Suprapubic skin (tissue), 4 donors: ENCODE results near the gene FXYD4. TPM values are rescaled to one million over a fixed set of nuclear protein-coding genes. Genes with fewer than 3 reads are reported as not detected.
A peak's percentile ranks its signal among the peaks of the same experiment; 100 is the strongest.

Source experiments
- DNase-seq, 2 donors: peaks; one replicate each; pipeline ENCODE4 v3.0.0-alpha.2; 2019; ENCODE audit warnings: low spot score in 2 of 2
- H3K27ac ChIP-seq: fragments of 200-600 bp; sonication (generic); one replicate; pipeline ENCODE4 v1.5.1; 2019
- H3K27me3 ChIP-seq: fragments of 200-600 bp; sonication (generic); one replicate; pipeline ENCODE4 v1.5.1; 2019
- H3K36me3 ChIP-seq: fragments of 200-600 bp; sonication (generic); one replicate; pipeline ENCODE4 v1.5.1; 2019
- H3K4me1 ChIP-seq: fragments of 200-600 bp; sonication (generic); one replicate; pipeline ENCODE4 v1.5.1; 2019
- H3K4me3 ChIP-seq: fragments of 200-600 bp; sonication (generic); one replicate; pipeline ENCODE4 v1.5.1; 2019; ENCODE audit warnings: mild to moderate bottlenecking
- H3K9me3 ChIP-seq: fragments of 200-600 bp; sonication (generic); one replicate; pipeline ENCODE4 v1.5.1; 2019
- EP300 ChIP-seq: sonication (generic); formaldehyde crosslinking; IDR thresholded peaks from one replicate; pipeline ENCODE4 v1.6.1; 2017; ENCODE audit warnings: antibody characterized with exemption
- POLR2A ChIP-seq, 2 donors: fragments of 450-650 bp; IDR thresholded peaks; one replicate each; pipeline ENCODE4 v1.6.1; 2017; ENCODE audit warnings: antibody characterized with exemption in 2 of 2, mild to moderate bottlenecking in 2 of 2, moderate library complexity in 2 of 2
- POLR2AphosphoS5 ChIP-seq, 3 donors: sonication (generic); formaldehyde crosslinking; IDR thresholded peaks; one replicate each; pipeline ENCODE4 v1.6.1; 2017; ENCODE audit warnings: antibody characterized with exemption in 3 of 3
- WGBS: methylation state at CpG from one replicate; pipeline ENCODE4 v1.1.5; 2018; 5-methylcytosine and 5-hydroxymethylcytosine counted together
- total RNA-seq, 4 donors: library from RNA; depleted of rRNA; stranded (reverse); fragments of >200 nt; gene quantifications; one replicate each; pipeline ENCODE4 v1.1.0, GENCODE V29; 2016
- TF ChIP-seq, protein P1 (sequence below), 2 donors: fragments of 200-600 bp in 1 of 2; fragments of 450-650 bp in 1 of 2; sonication (generic) in 1 of 2; IDR thresholded peaks; one replicate each; pipeline ENCODE4 v1.5.1; 2016 to 2019; ENCODE audit warnings: antibody characterized with exemption in 2 of 2, mild to moderate bottlenecking in 1 of 2, moderate library complexity in 1 of 2

Gene FXYD4, protein sequence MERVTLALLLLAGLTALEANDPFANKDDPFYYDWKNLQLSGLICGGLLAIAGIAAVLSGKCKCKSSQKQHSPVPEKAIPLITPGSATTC
- not detected for total RNA-seq

DNA sequence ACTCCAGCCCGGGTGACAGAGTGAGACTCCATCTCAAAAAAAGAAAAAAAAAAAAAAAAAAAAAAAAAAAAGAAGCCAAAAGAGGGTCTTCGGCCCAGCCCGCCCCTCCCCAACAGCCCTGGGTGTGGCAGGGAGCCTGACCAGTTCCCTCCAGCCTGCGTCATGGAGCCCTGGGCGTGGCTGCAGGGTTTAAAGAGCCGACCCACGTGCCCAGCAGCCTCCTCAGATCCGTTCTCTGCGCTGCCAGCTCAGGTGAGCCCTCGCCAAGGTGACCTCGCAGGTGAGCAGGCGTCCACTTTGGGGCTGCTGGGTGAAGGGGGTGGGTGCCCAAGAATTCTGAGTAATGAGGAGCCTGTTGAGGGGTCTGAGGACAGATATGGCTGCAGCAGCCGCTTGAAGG lies at the start of gene FXYD4:
Gene FXYD4, plus strand, starts transcription at position 219 of the 400 bp plus-strand sequence. CDS start 2,111 bp downstream, outside the sequence.
- WGBS, result 66% methylated on average over 13 of the region's 13 CpGs
- no peak within 1 kb of the TSS for H3K27ac ChIP-seq
- TF ChIP-seq POLR2A (IDR thresholded peaks at IDR 0.05) (no peak), POLR2AphosphoS5 (IDR thresholded peaks at IDR 0.05) (no peak), EP300 (no peak)
- TF ChIP-seq, protein P1, sequence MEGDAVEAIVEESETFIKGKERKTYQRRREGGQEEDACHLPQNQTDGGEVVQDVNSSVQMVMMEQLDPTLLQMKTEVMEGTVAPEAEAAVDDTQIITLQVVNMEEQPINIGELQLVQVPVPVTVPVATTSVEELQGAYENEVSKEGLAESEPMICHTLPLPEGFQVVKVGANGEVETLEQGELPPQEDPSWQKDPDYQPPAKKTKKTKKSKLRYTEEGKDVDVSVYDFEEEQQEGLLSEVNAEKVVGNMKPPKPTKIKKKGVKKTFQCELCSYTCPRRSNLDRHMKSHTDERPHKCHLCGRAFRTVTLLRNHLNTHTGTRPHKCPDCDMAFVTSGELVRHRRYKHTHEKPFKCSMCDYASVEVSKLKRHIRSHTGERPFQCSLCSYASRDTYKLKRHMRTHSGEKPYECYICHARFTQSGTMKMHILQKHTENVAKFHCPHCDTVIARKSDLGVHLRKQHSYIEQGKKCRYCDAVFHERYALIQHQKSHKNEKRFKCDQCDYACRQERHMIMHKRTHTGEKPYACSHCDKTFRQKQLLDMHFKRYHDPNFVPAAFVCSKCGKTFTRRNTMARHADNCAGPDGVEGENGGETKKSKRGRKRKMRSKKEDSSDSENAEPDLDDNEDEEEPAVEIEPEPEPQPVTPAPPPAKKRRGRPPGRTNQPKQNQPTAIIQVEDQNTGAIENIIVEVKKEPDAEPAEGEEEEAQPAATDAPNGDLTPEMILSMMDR (IDR thresholded peaks at IDR 0.05), result no peak
- H3K4me3 ChIP-seq, result no peak within 1 kb of the TSS
- no peaks in the 10 kb centered on the region for H3K4me1 ChIP-seq
- no peak for DNase-seq
- no peaks in the 10 kb centered on the region for H3K9me3 ChIP-seq
- H3K36me3 ChIP-seq, result no peaks in the 10 kb centered on the region
- no peaks in the 10 kb centered on the region for H3K27me3 ChIP-seq

DNA sequence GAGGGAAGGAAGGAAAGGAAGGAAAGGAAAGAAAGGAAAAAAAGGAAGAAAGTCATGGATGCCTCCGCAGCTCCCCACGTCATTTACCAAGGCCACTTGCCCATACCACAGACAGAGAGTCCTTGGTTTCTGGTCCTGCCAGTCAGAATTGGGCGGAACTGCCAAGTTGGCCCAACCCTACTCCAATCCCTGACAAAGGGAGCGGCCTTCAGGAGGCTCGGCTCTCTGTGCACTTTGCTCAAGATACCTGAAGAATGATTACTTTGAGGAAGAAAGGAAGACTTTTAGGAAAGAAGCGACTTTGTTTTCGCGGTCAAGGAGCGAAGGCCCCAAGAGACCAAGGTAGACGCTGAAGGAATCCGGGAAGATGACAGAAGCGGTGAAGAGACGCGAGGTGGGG lies 49.1 kb upstream of the FXYD4 start:
- no peak for DNase-seq
- TF ChIP-seq POLR2A (IDR thresholded peaks at IDR 0.05) (no peak), POLR2AphosphoS5 (IDR thresholded peaks at IDR 0.05) (no peak), EP300 (no peak)
- TF ChIP-seq, protein P1 (IDR thresholded peaks at IDR 0.05), result no peak
- Histone ChIP-seq H3K4me3 (peak overlapping the region; percentile 21), H3K9me3 (no peaks in the 10 kb centered on the region), H3K27ac (no peak overlapping the region), H3K27me3 (peaks cover 15% of the 10 kb centered on the region), H3K4me1 (peaks cover 6% of the 10 kb centered on the region), H3K36me3 (no peaks in the 10 kb centered on the region)
- 43% methylated on average over 14 of the region's 14 CpGs for WGBS

DNA sequence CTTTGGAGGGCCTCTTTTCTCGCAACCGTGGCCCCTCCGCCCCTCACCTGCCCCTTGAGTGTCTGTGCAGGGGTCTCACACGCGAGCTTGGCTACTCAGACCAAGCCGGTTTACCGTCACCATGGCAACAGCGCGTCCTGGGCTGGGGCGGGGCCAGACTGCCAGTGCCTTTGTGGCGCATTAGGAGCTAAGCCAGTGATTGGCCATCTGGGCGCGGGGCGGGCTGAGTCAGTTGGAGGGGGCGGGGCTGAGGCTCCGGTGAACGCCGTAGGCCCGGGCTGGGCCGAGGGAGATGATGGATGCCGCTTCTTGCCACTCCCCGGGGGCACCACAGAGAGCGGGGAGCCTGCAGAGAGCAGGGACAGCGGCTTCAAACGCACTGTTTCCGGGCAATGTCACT lies 48.7 kb upstream of the FXYD4 start:
- H3K27ac ChIP-seq, result no peak overlapping the region
- WGBS, result 2% methylated on average over 11 of the region's 26 CpGs
- peak overlapping the region; percentile 21 for H3K4me3 ChIP-seq
- TF ChIP-seq, protein P1 (IDR thresholded peaks at IDR 0.05), result no peak
- TF ChIP-seq POLR2AphosphoS5 (IDR thresholded peaks at IDR 0.05) (no peak), EP300 (no peak), POLR2A (IDR thresholded peaks at IDR 0.05) (no peak)
- peak; percentile 83 to 85 for DNase-seq
- no peaks in the 10 kb centered on the region for H3K36me3 ChIP-seq
- H3K9me3 ChIP-seq, result no peaks in the 10 kb centered on the region
- H3K4me1 ChIP-seq, result peaks cover 6% of the 10 kb centered on the region
- H3K27me3 ChIP-seq, result peaks cover 15% of the 10 kb centered on the region

DNA sequence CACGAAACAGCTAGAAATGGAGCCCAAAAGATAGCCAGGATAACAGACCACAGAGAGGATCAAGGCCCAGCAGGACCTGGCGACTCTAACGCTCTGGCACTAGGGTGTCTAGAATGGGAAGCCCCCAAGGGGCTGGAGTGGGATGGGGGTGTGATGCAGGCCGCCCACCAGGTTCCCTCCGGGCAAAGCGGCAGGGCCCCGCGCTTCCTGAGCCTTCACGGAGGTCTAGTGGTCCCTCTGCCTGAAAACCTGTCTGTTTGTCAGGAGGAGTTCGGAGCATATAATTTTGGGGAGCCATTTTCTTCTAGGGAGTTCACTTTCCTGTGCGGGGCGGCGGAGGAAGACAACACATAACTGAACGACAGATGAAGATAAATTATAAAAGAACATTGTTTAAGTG lies 48.2 kb upstream of the FXYD4 start:
- 76% methylated on average over 11 of the region's 14 CpGs for WGBS
- no peak overlapping the region for H3K27ac ChIP-seq
- TF ChIP-seq POLR2A (IDR thresholded peaks at IDR 0.05) (no peak), EP300 (no peak), POLR2AphosphoS5 (IDR thresholded peaks at IDR 0.05) (no peak)
- TF ChIP-seq, protein P1 (IDR thresholded peaks at IDR 0.05), result no peak

DNA sequence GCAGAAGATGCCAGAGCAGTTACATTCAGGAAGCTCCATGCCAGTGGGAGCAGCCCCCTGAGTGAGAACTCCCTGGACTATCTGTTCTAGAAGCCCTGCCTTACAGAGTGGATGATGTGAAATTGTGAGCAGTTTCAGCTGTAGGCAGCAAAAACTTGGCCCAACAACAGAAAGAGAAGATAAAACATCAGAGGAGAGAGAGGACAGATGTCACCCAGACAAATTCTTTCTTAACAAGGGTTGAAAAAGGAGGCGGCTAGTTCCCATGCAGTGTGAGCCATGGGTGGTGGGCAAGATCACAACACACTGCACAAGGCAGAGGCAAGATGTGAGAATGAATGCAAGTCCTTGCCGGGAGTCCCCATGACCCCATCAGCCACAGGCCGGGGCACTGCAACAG lies 46.6 kb upstream of the FXYD4 start:
- no peak for TF ChIP-seq POLR2A (IDR thresholded peaks at IDR 0.05)
- TF ChIP-seq, protein P1 (IDR thresholded peaks at IDR 0.05), result no peak
- no peak for TF ChIP-seq POLR2AphosphoS5 (IDR thresholded peaks at IDR 0.05)
- TF ChIP-seq EP300, result no peak
- Histone ChIP-seq H3K36me3 (no peaks in the 10 kb centered on the region), H3K9me3 (no peaks in the 10 kb centered on the region), H3K4me3 (no peak overlapping the region), H3K4me1 (peaks cover 6% of the 10 kb centered on the region), H3K27ac (no peak overlapping the region), H3K27me3 (peaks cover 15% of the 10 kb centered on the region)
- WGBS, result 79% methylated on average over 3 of the region's 3 CpGs
- no peak for DNase-seq

More for the DNA sequence above, 48.2 kb upstream of the FXYD4 start:
- Histone ChIP-seq H3K4me1 (peaks cover 6% of the 10 kb centered on the region), H3K27me3 (peaks cover 15% of the 10 kb centered on the region), H3K9me3 (no peaks in the 10 kb centered on the region), H3K4me3 (no peak overlapping the region), H3K36me3 (no peaks in the 10 kb centered on the region)
- DNase-seq, result no peak
